HG03520 (cell line): ENCODE measurements around the gene SNX5.
A peak's percentile ranks its signal among the peaks of the same experiment; 100 is the strongest.

Experiments
- ATAC-seq: cut with Tn5 transposase; IDR thresholded peaks from one replicate; pipeline ENCODE4 v1.9.1; 2021; ENCODE audit warnings: mild to moderate bottlenecking, moderate library complexity; ENCODE audit not compliant: unreplicated experiment

SNX5 gene

GRCh38 chr20:17968366-17969277 is at the start of gene SNX5, which contains the start of gene MGME1:
SNX5 (minus strand) TSS chr20:17968794; CDS start chr20:17968425, 369 bp downstream.
MGME1 (plus strand) TSS chr20:17969018; CDS start chr20:17969860, 842 bp downstream.
- ATAC-seq: peak; percentile 77

- no peak for ATAC-seq
These were observed 49.5 kb upstream of the SNX5 start for GRCh38 chr20:18018100-18018499.

- ATAC-seq: no peak
These were observed 48.2 kb upstream of the SNX5 start for GRCh38 chr20:18016772-18017171.

GRCh38 chr20:18014411-18014810 is 45.8 kb upstream of the SNX5 start:
- ATAC-seq: no peak

GRCh38 chr20:18012901-18013300 is 44.3 kb upstream of the SNX5 start:
- ATAC-seq: no peak

GRCh38 chr20:18011951-18012645 is 43.5 kb upstream of the SNX5 start:
- ATAC-seq: no peak

- ATAC-seq: no peak
These were observed 42.9 kb upstream of the SNX5 start for GRCh38 chr20:18011482-18011881.

- ATAC-seq: no peak
These were observed 40.5 kb upstream of the SNX5 start for GRCh38 chr20:18009116-18009515.

GRCh38 chr20:18007534-18008292 is 39.1 kb upstream of the SNX5 start:
- no peak for ATAC-seq

GRCh38 chr20:18006684-18007083 is 38.1 kb upstream of the SNX5 start:
- no peak for ATAC-seq

- ATAC-seq: no peak
These were observed 37.4 kb upstream of the SNX5 start for GRCh38 chr20:18005990-18006364.

- ATAC-seq: peak; percentile 97
These were observed 36.8 kb upstream of the SNX5 start for GRCh38 chr20:18005170-18005989.

- ATAC-seq: no peak
These were observed 35.9 kb upstream of the SNX5 start for GRCh38 chr20:18004384-18005031.

- no peak for ATAC-seq
These were observed 35.3 kb upstream of the SNX5 start for GRCh38 chr20:18003897-18004296.

GRCh38 chr20:18001131-18001921 is 32.7 kb upstream of the SNX5 start:
- no peak for ATAC-seq

- ATAC-seq: no peak
These were observed 31.0 kb upstream of the SNX5 start for GRCh38 chr20:17999566-17999965.

- no peak for ATAC-seq
These were observed 29.9 kb upstream of the SNX5 start for GRCh38 chr20:17998446-17998845.

- ATAC-seq: no peak
These were observed 27.6 kb upstream of the SNX5 start for GRCh38 chr20:17995967-17996819.
